Renal cortical epithelial cell (primary cell): Measurements from ENCODE around the gene CALN1. TPM values are rescaled to one million over a fixed set of nuclear protein-coding genes. Genes with fewer than 3 reads are reported as not detected.

ENCODE experiments used
- DNase-seq: peaks from one replicate; pipeline ENCODE4 v3.0.0-alpha.2; 2011; ENCODE audit warnings: low read depth
- total RNA-seq: library from RNA; depleted of rRNA; stranded (reverse); fragments of >200 nt; gene quantifications from 2 replicates; pipeline ENCODE4 v1.2.3, GENCODE V29; 2014

Gene CALN1
- total RNA-seq, 1 donor from 2014 or later, result not detected

GRCh38 chr7:71795410-71795809 is 616.7 kb downstream of the CALN1 start:
- no peak for DNase-seq

- DNase-seq, result no peak
These were observed 618.9 kb downstream of the CALN1 start for GRCh38 chr7:71793251-71793650.

GRCh38 chr7:71787513-71787912 is 624.6 kb downstream of the CALN1 start:
- no peak for DNase-seq

GRCh38 chr7:71785216-71785615 is 626.9 kb downstream of the CALN1 start:
- DNase-seq, result no peak

- no peak for DNase-seq
These were observed 627.4 kb downstream of the CALN1 start for GRCh38 chr7:71784781-71785180.

GRCh38 chr7:71784180-71784579 is 628.0 kb downstream of the CALN1 start:
- no peak for DNase-seq

GRCh38 chr7:71783779-71784178 is 628.4 kb downstream of the CALN1 start:
- DNase-seq, result no peak

GRCh38 chr7:71782051-71782450 is 630.1 kb downstream of the CALN1 start:
- no peak for DNase-seq

- no peak for DNase-seq
These were observed 631.9 kb downstream of the CALN1 start for GRCh38 chr7:71780282-71780681.

- DNase-seq, result no peak
These were observed 634.9 kb downstream of the CALN1 start for GRCh38 chr7:71777278-71777677.

GRCh38 chr7:71776726-71777125 is 635.4 kb downstream of the CALN1 start:
- DNase-seq, result no peak

GRCh38 chr7:71775648-71776047 is 636.5 kb downstream of the CALN1 start:
- DNase-seq, result no peak

- DNase-seq, result no peak
These were observed 639.4 kb downstream of the CALN1 start for GRCh38 chr7:71772779-71773178.

- no peak for DNase-seq
These were observed 641.8 kb downstream of the CALN1 start for GRCh38 chr7:71770269-71770907.

- no peak for DNase-seq
These were observed 642.8 kb downstream of the CALN1 start for GRCh38 chr7:71769326-71769725.

- no peak for DNase-seq
These were observed 643.7 kb downstream of the CALN1 start for GRCh38 chr7:71768450-71768849.

GRCh38 chr7:71766016-71766415 is 646.1 kb downstream of the CALN1 start:
- no peak for DNase-seq

GRCh38 chr7:71761336-71761735 is 650.8 kb downstream of the CALN1 start:
- no peak for DNase-seq

GRCh38 chr7:71754828-71755227 is 657.3 kb downstream of the CALN1 start:
- DNase-seq, result no peak

- no peak for DNase-seq
These were observed 658.0 kb downstream of the CALN1 start for GRCh38 chr7:71753956-71754664.

GRCh38 chr7:71753236-71753635 is 658.9 kb downstream of the CALN1 start:
- DNase-seq, result no peak

GRCh38 chr7:71752171-71752935 is 659.8 kb downstream of the CALN1 start:
- DNase-seq, result no peak

GRCh38 chr7:71750290-71750689 is 661.8 kb downstream of the CALN1 start:
- DNase-seq, result no peak
